Embryonic facial prominence (tissue), 1 donor: Measurements from ENCODE around the gene CLDN5.
"Not testable (repeated sequence)": the region's sequence is repeated elsewhere in the genome, so short reads cannot be mapped to it uniquely, and the experiment has no call there.

Source experiments
- DNase-seq: peaks from one replicate; pipeline ENCODE4 v3.0.0-alpha.2; 2016; ENCODE audit errors: extremely low spot score

Gene CLDN5

DNA sequence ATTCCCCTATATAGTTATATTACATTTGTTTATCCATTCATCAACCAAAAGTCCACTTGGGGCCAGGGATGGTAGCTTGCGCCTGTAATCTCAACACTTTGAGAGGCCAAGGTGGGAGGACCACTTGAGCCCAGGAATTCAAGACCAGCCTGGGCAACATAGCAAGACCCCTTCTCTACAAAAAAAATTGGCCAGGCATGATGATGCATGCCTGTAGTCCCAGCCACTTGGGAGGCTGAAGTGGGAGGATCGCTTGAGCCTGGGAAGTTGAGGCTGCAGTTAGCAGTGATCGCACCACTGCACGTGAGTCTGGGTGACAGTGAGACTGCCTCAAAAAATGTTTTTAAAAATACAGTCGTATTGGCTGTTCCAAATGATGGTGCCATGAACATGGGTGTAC lies 24.2 kb upstream of the CLDN5 start:
- not testable (repeated sequence) for DNase-seq

- no peak for DNase-seq
Observed at GRCh38 chr22:19547620-19548019, 23.4 kb upstream of the CLDN5 start.

GRCh38 chr22:19546680-19547079 lies 22.5 kb upstream of the CLDN5 start:
- no peak for DNase-seq

- DNase-seq, result no peak
Observed at GRCh38 chr22:19545935-19546207, 21.7 kb upstream of the CLDN5 start.

DNA sequence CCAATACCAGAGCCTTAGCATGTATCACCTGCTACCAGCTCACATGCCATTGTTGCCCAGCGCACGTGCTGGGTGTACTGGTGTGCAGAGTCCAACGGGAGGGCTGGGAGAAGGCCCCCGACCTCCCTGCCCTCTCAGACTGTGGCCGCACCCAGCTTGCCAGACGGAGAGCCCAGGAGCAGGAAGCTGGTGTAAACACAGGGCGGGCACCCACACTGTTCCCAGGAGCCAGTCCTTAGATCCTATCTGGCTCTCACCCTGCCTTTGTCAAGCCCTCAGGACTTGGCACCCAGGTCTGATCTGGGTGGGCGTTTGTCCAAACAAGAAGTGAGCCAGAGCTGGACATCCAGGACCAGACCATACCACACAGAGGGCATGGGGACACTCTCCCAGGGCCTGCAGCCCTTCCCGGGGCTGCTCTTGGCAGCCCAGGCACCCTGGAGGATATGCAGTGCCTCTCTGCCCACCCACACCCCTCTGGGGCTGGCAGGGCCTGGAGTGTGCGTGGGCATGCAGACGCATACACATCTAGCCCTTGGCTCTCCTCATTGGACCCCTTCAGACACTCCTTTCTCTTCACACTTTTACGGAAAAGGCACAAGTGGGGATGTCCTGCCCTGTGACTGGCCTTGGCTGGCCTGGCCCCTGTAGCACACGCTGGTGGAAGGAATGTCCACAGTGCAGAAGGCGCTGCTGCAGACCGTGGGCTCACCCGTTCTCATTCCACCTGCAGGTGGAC lies 19.9 kb upstream of the CLDN5 start:
- no peak for DNase-seq

DNA sequence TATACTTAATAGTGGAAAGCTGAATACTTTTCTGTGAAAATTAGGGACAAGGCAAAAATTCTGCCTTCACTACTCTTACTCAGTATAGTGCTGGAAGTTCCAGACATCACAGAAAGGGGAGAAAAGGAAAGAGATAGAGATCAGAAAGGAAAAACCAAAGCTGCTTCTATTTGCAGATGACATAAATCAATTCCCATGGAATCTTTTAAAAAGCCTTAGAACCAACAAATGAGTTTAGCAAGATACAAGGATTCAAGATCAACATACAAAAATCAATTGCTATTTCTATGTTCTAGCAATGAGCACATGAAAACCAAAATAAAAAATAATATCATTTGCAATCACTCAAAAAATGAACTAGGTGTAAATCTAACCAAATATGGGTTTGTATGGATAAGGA lies 16.2 kb upstream of the CLDN5 start:
- no peak for DNase-seq

DNA sequence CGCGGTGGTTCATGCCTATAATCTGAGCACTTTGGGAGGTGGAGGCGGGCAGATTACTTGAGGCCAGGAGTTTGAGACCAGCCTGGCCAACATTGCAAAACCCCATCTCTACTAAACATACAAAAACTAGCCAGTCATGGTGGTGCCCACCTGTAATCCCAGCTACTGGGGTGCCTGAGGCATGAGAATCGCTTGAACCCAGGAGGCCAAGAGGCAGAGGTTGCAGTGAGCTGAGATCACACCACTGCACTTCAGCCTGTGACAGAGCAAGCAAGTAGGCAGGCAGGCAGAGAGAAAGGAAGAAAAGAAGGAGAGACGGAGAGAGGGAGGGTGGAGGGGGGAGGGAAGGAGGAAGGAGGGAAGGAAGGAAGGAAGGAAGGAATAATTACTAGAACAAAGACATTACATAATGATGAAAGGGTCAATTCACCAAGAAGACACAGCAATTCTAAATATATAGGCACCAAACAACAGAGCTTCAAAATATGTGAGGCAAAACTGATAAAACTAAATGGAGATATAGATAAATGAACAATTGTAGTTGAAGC lies 13.8 kb upstream of the CLDN5 start:
- no peak for DNase-seq

GRCh38 chr22:19536564-19536963 lies 12.4 kb upstream of the CLDN5 start:
- DNase-seq, result no peak

GRCh38 chr22:19535001-19535400 lies 10.8 kb upstream of the CLDN5 start:
- DNase-seq, result no peak

- no peak for DNase-seq
Observed at GRCh38 chr22:19533857-19534256, 9.6 kb upstream of the CLDN5 start.

DNA sequence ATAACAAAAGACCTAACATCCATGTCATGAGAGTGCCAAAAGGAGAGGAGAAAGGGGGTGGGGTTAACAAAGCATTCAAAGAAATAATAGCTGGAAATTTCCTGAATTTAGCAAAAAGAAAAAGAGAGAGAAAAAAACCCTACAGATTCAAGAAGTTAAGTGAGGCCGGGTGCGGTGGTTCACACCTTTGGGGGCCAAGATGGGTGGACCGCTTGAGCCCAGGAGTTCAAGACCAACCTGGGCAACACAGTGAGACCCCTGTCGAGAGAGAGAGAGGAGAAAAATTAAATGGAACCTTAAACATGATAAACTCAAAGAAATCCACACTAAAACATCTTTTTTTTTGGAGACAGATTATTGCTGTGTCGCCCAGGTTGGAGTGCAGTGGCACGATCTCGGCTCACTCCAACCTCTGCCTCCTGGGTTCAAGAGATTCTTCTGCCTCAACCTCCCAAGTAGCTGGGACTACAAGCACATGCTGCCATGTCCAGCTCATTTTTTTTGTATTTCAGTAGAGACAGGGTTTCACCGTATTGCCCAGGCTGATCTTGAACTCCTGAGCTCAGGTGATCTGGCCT lies 8.9 kb upstream of the CLDN5 start:
- no peak for DNase-seq

GRCh38 chr22:19531327-19531726 lies 7.1 kb upstream of the CLDN5 start:
- DNase-seq, result not testable (repeated sequence)

DNA sequence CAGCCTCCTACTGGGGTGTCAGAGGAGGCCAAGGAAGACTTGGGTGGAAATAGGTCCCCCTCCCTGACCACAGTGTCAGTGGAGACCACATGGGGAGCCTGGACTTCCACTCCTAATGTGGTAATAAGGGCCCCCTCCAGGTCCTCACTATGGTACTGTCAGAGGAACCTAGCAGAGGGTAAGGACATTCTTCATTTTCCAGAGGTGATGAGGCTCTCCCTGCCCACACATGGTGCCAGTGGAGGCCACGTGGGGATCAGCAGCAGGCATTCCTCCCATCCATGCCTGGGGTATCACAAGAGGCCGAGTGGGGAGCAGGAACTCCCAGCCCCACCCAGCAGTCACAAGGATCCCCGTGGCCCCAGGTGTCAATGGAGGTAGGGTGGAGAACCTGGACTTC lies 6.5 kb upstream of the CLDN5 start:
- no peak for DNase-seq

DNA sequence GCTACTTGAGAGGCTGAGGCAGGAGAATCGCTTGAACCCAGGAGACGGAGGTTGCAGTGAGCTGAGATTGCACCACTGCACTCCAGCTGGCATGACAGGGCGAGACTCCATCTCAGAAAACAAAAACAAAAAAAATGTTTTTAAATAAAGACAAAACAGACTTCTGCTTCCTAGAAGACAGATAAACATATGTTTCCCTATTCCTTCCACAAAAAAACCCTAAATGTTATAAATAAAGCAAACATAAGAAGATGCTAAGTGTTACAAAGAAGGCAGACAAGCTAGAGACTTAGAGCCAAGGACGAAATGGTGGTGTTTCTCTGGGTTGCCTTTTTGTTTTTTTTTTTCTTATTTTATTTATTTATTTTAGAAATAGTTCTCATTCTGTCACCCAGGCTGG lies 5.6 kb upstream of the CLDN5 start:
- no peak for DNase-seq

DNA sequence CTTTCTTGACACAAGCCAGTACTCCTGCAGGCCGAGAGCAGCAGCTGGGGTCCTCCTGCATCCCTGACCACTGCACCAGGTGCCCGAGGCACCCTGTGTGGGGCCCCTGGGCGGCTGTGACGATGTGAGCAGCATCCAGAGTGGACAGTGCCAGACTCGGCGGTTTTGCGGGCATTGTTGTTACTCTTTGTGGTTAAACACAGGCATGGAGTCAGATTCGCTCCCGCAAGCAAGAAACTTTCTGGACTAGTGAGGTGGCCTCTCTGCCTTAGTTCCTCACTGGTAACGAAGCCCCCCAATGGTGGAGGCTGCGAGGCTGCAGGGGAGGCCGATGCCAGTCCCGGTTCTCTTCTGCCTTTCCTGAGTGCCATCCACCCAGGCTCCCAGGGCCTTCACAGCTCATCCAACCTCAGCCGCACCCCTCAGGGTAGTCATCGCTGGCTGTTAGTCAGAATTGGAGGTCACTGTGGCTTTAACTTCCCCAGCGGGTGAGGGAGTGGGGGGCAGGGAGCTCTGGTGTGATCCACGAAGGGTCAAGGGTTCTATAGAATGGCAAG lies 3.7 kb upstream of the CLDN5 start:
- DNase-seq, result no peak

DNA sequence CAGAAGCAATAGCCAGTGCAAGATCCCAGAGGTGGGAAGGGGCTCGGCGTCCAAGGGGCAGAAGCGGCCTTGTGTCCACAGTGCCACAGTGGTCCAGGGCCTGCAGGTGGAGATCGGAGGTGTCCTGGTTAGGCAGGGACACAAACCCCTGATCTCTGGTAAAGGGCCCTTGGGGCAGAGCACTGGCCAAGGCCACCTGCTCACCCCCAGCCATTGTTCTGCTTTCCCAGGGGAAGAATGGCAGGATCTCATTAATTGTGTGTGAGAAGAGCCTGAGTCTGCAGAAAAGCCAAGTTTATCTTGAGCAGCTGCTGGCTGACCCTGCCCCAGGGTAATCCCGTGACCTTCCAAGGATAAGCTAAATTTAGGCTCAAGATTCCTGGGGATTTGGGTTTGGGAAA lies 3.1 kb upstream of the CLDN5 start:
- no peak for DNase-seq

DNA sequence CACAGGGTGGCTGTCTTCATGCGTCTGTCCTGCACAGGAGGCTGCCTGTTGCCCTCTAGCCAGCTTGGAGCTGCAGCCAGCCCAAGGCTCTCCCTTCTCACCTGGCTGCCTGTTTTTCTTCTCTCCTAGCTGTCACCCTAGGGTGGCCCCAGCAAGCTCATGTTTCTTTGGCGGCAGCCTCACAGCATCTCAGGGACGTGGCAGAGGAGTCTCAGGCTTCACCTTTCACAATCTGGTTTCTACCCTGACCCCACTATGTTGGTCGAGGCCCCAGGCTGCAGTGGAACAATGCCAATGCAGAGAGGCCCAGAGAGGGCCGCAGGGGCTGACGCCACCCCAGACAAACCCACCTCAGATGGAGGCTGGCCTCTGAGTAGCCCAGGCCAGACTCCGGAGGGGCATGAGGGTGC lies 2.5 kb upstream of the CLDN5 start:
- DNase-seq, result no peak

GRCh38 chr22:19526076-19526701 lies 2.0 kb upstream of the CLDN5 start:
- no peak for DNase-seq

GRCh38 chr22:19525666-19526065 lies 1.5 kb upstream of the CLDN5 start:
- DNase-seq, result no peak

DNA sequence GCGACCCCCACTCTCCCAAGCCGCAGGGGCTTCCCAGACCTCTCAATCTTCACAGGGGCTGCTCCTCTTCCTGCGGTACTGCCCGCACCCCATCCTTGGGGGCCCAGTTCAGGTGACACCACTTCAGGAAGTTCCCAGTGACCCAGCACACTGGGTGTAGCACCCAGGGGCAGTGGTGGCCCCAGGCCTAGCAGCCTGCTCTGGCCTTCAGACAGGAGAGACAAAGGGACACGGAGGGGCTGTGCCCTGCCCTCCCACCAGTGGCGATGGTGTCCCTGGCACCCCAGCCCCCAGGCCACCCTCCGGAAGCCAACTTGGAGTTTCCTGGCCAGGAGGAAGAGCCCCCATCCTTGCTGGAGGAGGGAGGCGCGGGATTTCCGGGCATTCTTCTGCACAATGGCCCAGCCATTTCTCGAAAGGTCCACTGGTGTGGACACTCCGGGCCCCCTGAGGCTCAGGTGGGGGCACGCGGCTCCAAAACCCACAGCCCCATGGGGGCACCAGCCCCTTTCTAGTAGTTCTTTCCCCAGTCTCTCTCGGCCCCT lies 978 bp upstream of the CLDN5 start:
- no peak for DNase-seq

DNA sequence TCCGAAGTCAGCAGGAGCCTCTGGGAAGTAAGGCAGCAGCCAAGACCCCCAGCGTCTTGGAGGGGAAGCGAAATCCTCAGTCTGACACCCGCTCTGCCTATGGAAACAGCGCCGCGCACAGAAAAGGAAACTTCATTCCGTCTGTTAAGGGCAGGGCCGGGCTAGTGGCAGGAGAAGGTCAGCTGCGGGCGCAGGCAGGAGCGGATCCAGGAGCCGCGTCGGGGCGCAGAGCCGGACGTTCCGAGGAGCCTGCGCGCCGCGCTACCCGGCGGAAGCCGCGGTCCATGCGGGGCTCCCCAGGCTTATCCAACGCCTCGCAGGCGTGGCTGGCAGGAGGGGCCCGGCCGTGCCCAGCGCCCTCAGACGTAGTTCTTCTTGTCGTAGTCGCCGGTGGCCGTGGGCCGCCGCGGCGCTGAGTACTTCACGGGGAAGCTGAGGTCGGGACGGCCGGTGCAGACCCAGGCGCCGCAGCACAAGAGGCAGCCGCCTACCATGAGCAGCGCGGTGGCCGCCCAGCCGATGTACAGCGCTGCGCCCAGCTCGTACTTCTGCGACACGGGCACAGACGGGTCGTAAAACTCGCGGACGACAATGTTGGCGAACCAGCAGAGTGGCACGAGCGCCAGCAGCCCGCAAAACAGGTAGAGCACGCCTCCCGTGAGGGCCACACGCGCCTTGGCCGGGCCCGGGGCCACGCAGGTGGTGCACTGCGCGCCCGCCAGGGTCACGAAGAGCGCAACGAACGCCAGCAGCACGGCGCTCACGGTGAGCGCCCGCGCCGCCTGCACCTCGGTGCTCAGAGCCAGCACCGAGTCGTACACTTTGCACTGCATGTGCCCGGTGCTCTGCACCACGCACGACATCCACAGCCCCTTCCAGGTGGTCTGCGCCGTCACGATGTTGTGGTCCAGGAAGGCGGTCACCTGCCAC lies 705 bp downstream of the CLDN5 start:
- no peak for DNase-seq

DNA sequence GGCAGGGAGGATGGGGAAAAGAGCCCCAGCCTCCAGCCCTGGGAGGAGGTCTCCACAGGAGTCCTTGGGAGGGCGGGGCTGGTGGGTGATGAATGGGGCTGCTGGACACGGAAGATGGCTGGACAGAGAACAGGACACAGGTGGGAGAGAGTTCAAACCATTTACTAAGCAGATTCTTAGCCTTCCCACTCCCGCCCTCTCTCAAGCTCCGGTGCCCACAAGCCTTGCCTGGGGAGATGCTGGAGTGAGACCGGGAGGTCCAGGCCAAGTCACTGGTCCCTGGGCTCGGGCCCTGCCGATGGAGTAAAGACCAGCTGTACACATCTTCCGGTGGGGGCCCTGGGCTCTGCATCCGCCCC lies 1.4 kb downstream of the CLDN5 start:
- DNase-seq, result no peak
